Measurements from ENCODE around the gene SUN2.

The SUN2 gene

GRCh38 chr22:38789606-38790005 is 33.8 kb upstream of the SUN2 start:
- H3K27me3 ChIP-seq (ENCODE audit: insufficient read depth, low read length, poor library complexity), result no peaks in the 10 kb centered on the region
- H3K18ac ChIP-seq (ENCODE audit: low read length), result no peak overlapping the region
- no peak overlapping the region for H2BK15ac ChIP-seq (replicated peaks; ENCODE audit: low read depth)
- H3K4ac ChIP-seq (ENCODE audit: low read depth, low read length), result no peak overlapping the region
- H3K56ac ChIP-seq (ENCODE audit: low read length), result no peak overlapping the region
- peaks cover 5% of the 10 kb centered on the region for H3K4me1 ChIP-seq (ENCODE audit: control insufficient read depth, low read depth, low read length)
- H3K4me2 ChIP-seq (ENCODE audit: low read length), result no peak overlapping the region
- H3K4me3 ChIP-seq (ENCODE audit: low read length), result no peak overlapping the region
- H4K5ac ChIP-seq (ENCODE audit: low read length), result no peak overlapping the region
- H3K79me1 ChIP-seq (ENCODE audit: low read length), result no peaks in the 10 kb centered on the region
- WGBS (ENCODE audit: extremely low coverage, insufficient coverage, low lambda C conversion rate), result no CpG with 5 or more reads among the region's 4 CpGs
- H2BK120ac ChIP-seq (ENCODE audit: low read depth, low read length), result no peak overlapping the region
- no peaks in the 10 kb centered on the region for H3K36me3 ChIP-seq (ENCODE audit: control insufficient read depth, insufficient read depth, low read length)
- H3K23ac ChIP-seq (ENCODE audit: low read length), result no peak overlapping the region
- no peak for DNase-seq
- H3K27ac ChIP-seq (ENCODE audit: low read depth, low read length), result no peak overlapping the region
- H2AK5ac ChIP-seq (ENCODE audit: low read length), result no peak overlapping the region
- no peak overlapping the region for H3K9ac ChIP-seq (ENCODE audit: low read length)
- no peak overlapping the region for H2BK5ac ChIP-seq (ENCODE audit: low read length)
- no peaks in the 10 kb centered on the region for H3K79me2 ChIP-seq (ENCODE audit: control insufficient read depth, insufficient read depth, low read length)
- H4K8ac ChIP-seq (ENCODE audit: low read depth, low read length), result no peak overlapping the region

DNA sequence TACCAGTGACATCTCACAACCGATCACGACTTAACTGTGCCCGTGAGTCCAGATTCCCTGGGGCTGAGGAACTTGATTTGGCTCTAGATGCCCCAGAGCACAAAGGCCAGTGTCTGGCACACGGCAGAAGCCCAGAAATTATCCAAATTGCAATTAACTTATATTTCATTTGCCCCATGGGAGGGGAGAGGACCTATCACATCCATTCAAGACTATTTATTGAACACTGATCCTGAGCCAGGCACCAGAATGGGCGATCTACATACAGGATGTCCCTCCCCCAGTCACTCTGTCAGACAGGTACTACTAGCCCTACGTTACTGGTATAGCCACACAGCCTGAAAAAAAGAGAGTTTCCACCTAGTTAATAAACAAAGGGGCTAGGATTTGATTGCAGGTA is 33.0 kb upstream of the SUN2 start:
- Histone ChIP-seq H3K56ac (ENCODE audit: low read length) (no peak overlapping the region), H3K18ac (ENCODE audit: low read length) (no peak overlapping the region), H3K79me2 (ENCODE audit: control insufficient read depth, insufficient read depth, low read length) (no peaks in the 10 kb centered on the region), H3K36me3 (ENCODE audit: control insufficient read depth, insufficient read depth, low read length) (no peaks in the 10 kb centered on the region), H3K4me2 (ENCODE audit: low read length) (no peak overlapping the region), H3K9ac (ENCODE audit: low read length) (no peak overlapping the region), H2BK120ac (ENCODE audit: low read depth, low read length) (no peak overlapping the region), H4K8ac (ENCODE audit: low read depth, low read length) (no peak overlapping the region), H3K4me3 (ENCODE audit: low read length) (no peak overlapping the region), H3K4ac (ENCODE audit: low read depth, low read length) (no peak overlapping the region), H3K27ac (ENCODE audit: low read depth, low read length) (no peak overlapping the region), H3K23ac (ENCODE audit: low read length) (no peak overlapping the region), H3K27me3 (ENCODE audit: insufficient read depth, low read length, poor library complexity) (no peaks in the 10 kb centered on the region), H3K4me1 (ENCODE audit: control insufficient read depth, low read depth, low read length) (peaks cover 5% of the 10 kb centered on the region), H2BK15ac (replicated peaks; ENCODE audit: low read depth) (no peak overlapping the region), H4K5ac (ENCODE audit: low read length) (no peak overlapping the region), H2AK5ac (ENCODE audit: low read length) (no peak overlapping the region), H2BK5ac (ENCODE audit: low read length) (no peak overlapping the region), H3K79me1 (ENCODE audit: low read length) (no peaks in the 10 kb centered on the region)
- DNase-seq, result no peak
- WGBS (ENCODE audit: extremely low coverage, insufficient coverage, low lambda C conversion rate), result no CpG with 5 or more reads among the region's 6 CpGs

- peaks cover 2% of the 10 kb centered on the region for H3K4me1 ChIP-seq (ENCODE audit: control insufficient read depth, low read depth, low read length)
- WGBS (ENCODE audit: extremely low coverage, insufficient coverage, low lambda C conversion rate), result no CpG with 5 or more reads among the region's 16 CpGs
- H3K79me1 ChIP-seq (ENCODE audit: low read length), result no peaks in the 10 kb centered on the region
- no peak overlapping the region for H2BK120ac ChIP-seq (ENCODE audit: low read depth, low read length)
- no peak for DNase-seq
- no peak overlapping the region for H3K9ac ChIP-seq (ENCODE audit: low read length)
- no peak overlapping the region for H2AK5ac ChIP-seq (ENCODE audit: low read length)
- H2BK15ac ChIP-seq (replicated peaks; ENCODE audit: low read depth), result no peak overlapping the region
- H3K27me3 ChIP-seq (ENCODE audit: insufficient read depth, low read length, poor library complexity), result no peaks in the 10 kb centered on the region
- no peak overlapping the region for H3K27ac ChIP-seq (ENCODE audit: low read depth, low read length)
- H4K8ac ChIP-seq (ENCODE audit: low read depth, low read length), result no peak overlapping the region
- no peaks in the 10 kb centered on the region for H3K79me2 ChIP-seq (ENCODE audit: control insufficient read depth, insufficient read depth, low read length)
- H3K56ac ChIP-seq (ENCODE audit: low read length), result no peak overlapping the region
- H3K23ac ChIP-seq (ENCODE audit: low read length), result no peak overlapping the region
- no peak overlapping the region for H4K5ac ChIP-seq (ENCODE audit: low read length)
- no peaks in the 10 kb centered on the region for H3K36me3 ChIP-seq (ENCODE audit: control insufficient read depth, insufficient read depth, low read length)
- no peak overlapping the region for H3K4me3 ChIP-seq (ENCODE audit: low read length)
- no peak overlapping the region for H3K4me2 ChIP-seq (ENCODE audit: low read length)
- no peak overlapping the region for H2BK5ac ChIP-seq (ENCODE audit: low read length)
- no peak overlapping the region for H3K18ac ChIP-seq (ENCODE audit: low read length)
- H3K4ac ChIP-seq (ENCODE audit: low read depth, low read length), result no peak overlapping the region
Observed at GRCh38 chr22:38788021-38788816, 32.4 kb upstream of the SUN2 start.

- Histone ChIP-seq H3K27ac (ENCODE audit: low read depth, low read length) (no peak overlapping the region), H3K9ac (ENCODE audit: low read length) (no peak overlapping the region)
Observed at GRCh38 chr22:38786631-38787030, 30.8 kb upstream of the SUN2 start.

GRCh38 chr22:38784856-38785255 is 29.1 kb upstream of the SUN2 start:
- no peak overlapping the region for H3K4ac ChIP-seq (ENCODE audit: low read depth, low read length)
- H3K27ac ChIP-seq (ENCODE audit: low read depth, low read length), result no peak overlapping the region

More at GRCh38 chr22:38786631-38787030, 30.8 kb upstream of the SUN2 start:
- Histone ChIP-seq H3K79me1 (ENCODE audit: low read length) (no peaks in the 10 kb centered on the region), H3K36me3 (ENCODE audit: control insufficient read depth, insufficient read depth, low read length) (no peaks in the 10 kb centered on the region), H3K4me2 (ENCODE audit: low read length) (no peak overlapping the region), H3K27me3 (ENCODE audit: insufficient read depth, low read length, poor library complexity) (no peaks in the 10 kb centered on the region), H3K56ac (ENCODE audit: low read length) (no peak overlapping the region), H2AK5ac (ENCODE audit: low read length) (no peak overlapping the region), H3K18ac (ENCODE audit: low read length) (no peak overlapping the region), H3K4ac (ENCODE audit: low read depth, low read length) (no peak overlapping the region), H3K79me2 (ENCODE audit: control insufficient read depth, insufficient read depth, low read length) (no peaks in the 10 kb centered on the region), H3K4me3 (ENCODE audit: low read length) (no peak overlapping the region), H4K8ac (ENCODE audit: low read depth, low read length) (no peak overlapping the region), H2BK120ac (ENCODE audit: low read depth, low read length) (no peak overlapping the region), H2BK5ac (ENCODE audit: low read length) (no peak overlapping the region), H2BK15ac (replicated peaks; ENCODE audit: low read depth) (no peak overlapping the region), H3K23ac (ENCODE audit: low read length) (no peak overlapping the region), H3K4me1 (ENCODE audit: control insufficient read depth, low read depth, low read length) (no peaks in the 10 kb centered on the region), H4K5ac (ENCODE audit: low read length) (no peak overlapping the region)
- WGBS (ENCODE audit: extremely low coverage, insufficient coverage, low lambda C conversion rate), result no CpG with 5 or more reads among the region's 3 CpGs
- DNase-seq, result no peak

DNA sequence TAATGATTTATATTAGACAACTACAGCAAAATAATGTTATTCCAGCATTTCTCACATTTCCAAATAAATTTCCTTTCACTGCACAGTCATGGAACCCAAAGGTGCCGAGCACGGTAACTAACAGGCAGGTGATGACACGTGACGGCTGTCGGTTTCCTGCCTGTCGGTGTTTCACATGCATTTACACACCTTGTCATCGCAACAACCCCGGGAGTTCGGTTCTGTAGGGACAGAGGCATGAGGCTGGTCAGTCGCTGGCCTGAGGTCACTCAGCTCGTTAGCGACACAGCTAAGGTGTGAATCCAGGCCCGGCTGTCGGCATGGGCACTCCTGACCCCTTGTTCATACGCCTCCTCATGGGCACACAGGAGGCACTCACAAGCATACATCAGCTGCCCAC is 28.2 kb upstream of the SUN2 start:
- Histone ChIP-seq H2BK15ac (replicated peaks; ENCODE audit: low read depth) (no peak overlapping the region), H3K23ac (ENCODE audit: low read length) (no peak overlapping the region), H3K18ac (ENCODE audit: low read length) (no peak overlapping the region), H2BK120ac (ENCODE audit: low read depth, low read length) (no peak overlapping the region), H3K56ac (ENCODE audit: low read length) (no peak overlapping the region), H3K9ac (ENCODE audit: low read length) (no peak overlapping the region), H4K5ac (ENCODE audit: low read length) (no peak overlapping the region), H2BK5ac (ENCODE audit: low read length) (no peak overlapping the region), H3K4me3 (ENCODE audit: low read length) (no peak overlapping the region), H2AK5ac (ENCODE audit: low read length) (no peak overlapping the region), H4K8ac (ENCODE audit: low read depth, low read length) (no peak overlapping the region), H3K4me2 (ENCODE audit: low read length) (no peak overlapping the region), H3K79me2 (ENCODE audit: control insufficient read depth, insufficient read depth, low read length) (no peaks in the 10 kb centered on the region), H3K79me1 (ENCODE audit: low read length) (no peaks in the 10 kb centered on the region), H3K4ac (ENCODE audit: low read depth, low read length) (no peak overlapping the region), H3K27me3 (ENCODE audit: insufficient read depth, low read length, poor library complexity) (no peaks in the 10 kb centered on the region), H3K27ac (ENCODE audit: low read depth, low read length) (no peak overlapping the region), H3K4me1 (ENCODE audit: control insufficient read depth, low read depth, low read length) (no peaks in the 10 kb centered on the region), H3K36me3 (ENCODE audit: control insufficient read depth, insufficient read depth, low read length) (no peaks in the 10 kb centered on the region)
- no CpG with 5 or more reads among the region's 15 CpGs for WGBS (ENCODE audit: extremely low coverage, insufficient coverage, low lambda C conversion rate)
- DNase-seq, result no peak

More at GRCh38 chr22:38784856-38785255, 29.1 kb upstream of the SUN2 start:
- Histone ChIP-seq H3K4me2 (ENCODE audit: low read length) (no peak overlapping the region), H3K9ac (ENCODE audit: low read length) (no peak overlapping the region), H3K36me3 (ENCODE audit: control insufficient read depth, insufficient read depth, low read length) (no peaks in the 10 kb centered on the region), H4K8ac (ENCODE audit: low read depth, low read length) (no peak overlapping the region), H3K4me1 (ENCODE audit: control insufficient read depth, low read depth, low read length) (no peaks in the 10 kb centered on the region), H2BK120ac (ENCODE audit: low read depth, low read length) (no peak overlapping the region), H4K5ac (ENCODE audit: low read length) (no peak overlapping the region), H2BK5ac (ENCODE audit: low read length) (no peak overlapping the region), H3K79me1 (ENCODE audit: low read length) (no peaks in the 10 kb centered on the region), H3K18ac (ENCODE audit: low read length) (no peak overlapping the region), H3K79me2 (ENCODE audit: control insufficient read depth, insufficient read depth, low read length) (no peaks in the 10 kb centered on the region), H3K4me3 (ENCODE audit: low read length) (no peak overlapping the region), H2BK15ac (replicated peaks; ENCODE audit: low read depth) (no peak overlapping the region), H3K56ac (ENCODE audit: low read length) (no peak overlapping the region), H3K23ac (ENCODE audit: low read length) (no peak overlapping the region), H3K27me3 (ENCODE audit: insufficient read depth, low read length, poor library complexity) (no peaks in the 10 kb centered on the region), H2AK5ac (ENCODE audit: low read length) (no peak overlapping the region)
- WGBS (ENCODE audit: extremely low coverage, insufficient coverage, low lambda C conversion rate), result no CpG with 5 or more reads among the region's 5 CpGs
- no peak for DNase-seq

All from mesendoderm (in vitro differentiated cells).